AG09319 (cell line): Measurements from ENCODE around the gene DNAJC27.

Experiments used
- DNase-seq: peaks from one replicate; pipeline ENCODE4 v3.0.0-alpha.2; 2010; ENCODE audit warnings: low read depth; ENCODE audit errors: extremely low read depth
- TF ChIP-seq, protein P1 (sequence below): IDR thresholded peaks from 2 replicates; pipeline ENCODE4 v1.5.1; 2011; ENCODE audit warnings: low read depth, mild to moderate bottlenecking, inconsistent platforms, low read length, moderate library complexity

DNAJC27 gene

DNA sequence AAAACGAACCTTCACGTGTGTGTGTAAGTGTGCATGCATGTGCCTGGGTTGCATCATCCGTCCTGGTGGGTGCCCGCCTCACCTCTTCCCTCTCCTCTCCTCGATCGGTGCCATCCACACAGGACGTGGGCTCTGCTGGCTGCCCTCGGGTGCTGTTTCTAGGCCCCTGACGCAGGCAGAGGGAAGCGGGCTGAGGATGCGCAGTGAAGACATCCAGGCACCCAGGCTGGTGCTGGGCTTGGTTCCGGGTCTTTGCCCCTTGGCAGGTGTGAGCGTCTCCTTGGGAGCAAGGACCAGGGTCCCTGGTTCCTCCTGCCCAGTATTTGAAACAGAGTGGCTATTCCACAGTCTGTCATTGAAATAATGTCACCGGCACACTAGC lies 45.5 kb downstream of the DNAJC27 start:
- DNase-seq = no peak
- TF ChIP-seq, protein P1, sequence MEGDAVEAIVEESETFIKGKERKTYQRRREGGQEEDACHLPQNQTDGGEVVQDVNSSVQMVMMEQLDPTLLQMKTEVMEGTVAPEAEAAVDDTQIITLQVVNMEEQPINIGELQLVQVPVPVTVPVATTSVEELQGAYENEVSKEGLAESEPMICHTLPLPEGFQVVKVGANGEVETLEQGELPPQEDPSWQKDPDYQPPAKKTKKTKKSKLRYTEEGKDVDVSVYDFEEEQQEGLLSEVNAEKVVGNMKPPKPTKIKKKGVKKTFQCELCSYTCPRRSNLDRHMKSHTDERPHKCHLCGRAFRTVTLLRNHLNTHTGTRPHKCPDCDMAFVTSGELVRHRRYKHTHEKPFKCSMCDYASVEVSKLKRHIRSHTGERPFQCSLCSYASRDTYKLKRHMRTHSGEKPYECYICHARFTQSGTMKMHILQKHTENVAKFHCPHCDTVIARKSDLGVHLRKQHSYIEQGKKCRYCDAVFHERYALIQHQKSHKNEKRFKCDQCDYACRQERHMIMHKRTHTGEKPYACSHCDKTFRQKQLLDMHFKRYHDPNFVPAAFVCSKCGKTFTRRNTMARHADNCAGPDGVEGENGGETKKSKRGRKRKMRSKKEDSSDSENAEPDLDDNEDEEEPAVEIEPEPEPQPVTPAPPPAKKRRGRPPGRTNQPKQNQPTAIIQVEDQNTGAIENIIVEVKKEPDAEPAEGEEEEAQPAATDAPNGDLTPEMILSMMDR = no peak

GRCh38 chr2:24925815-24926214 lies 45.9 kb downstream of the DNAJC27 start:
- TF ChIP-seq, protein P1 = no peak
- no peak for DNase-seq

GRCh38 chr2:24924732-24925131 lies 47.0 kb downstream of the DNAJC27 start:
- TF ChIP-seq, protein P1 = no peak
- DNase-seq = no peak

GRCh38 chr2:24924266-24924665 lies 47.5 kb downstream of the DNAJC27 start:
- TF ChIP-seq, protein P1 = no peak

GRCh38 chr2:24923106-24923505 lies 48.6 kb downstream of the DNAJC27 start:
- TF ChIP-seq, protein P1 = no peak
- no peak for DNase-seq

More at GRCh38 chr2:24924266-24924665, 47.5 kb downstream of the DNAJC27 start:
- DNase-seq = no peak

DNA sequence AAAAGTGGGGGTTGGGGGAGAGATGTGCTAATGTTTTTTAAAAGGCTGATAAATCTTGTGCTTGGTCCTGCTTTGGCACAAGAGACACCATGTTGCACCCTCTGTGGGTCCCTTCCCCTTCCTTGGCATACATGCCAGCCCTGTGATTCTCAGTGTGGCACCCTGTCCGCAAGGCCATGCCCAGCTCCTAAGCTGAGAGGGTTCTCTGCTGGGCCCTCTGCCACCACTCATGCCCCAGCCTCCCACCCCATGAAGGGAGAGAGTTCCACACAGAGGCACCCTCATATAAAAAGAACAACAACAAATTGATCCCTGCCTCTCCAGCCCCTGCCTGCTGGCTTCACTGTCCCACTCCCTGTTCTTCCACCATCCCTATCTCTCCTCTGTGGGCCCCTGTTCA lies 49.2 kb downstream of the DNAJC27 start:
- no peak for DNase-seq
- TF ChIP-seq, protein P1 = no peak

- TF ChIP-seq, protein P1 = peak; percentile 10
- no peak for DNase-seq
These were observed 50.8 kb downstream of the DNAJC27 start for GRCh38 chr2:24920809-24921441.
